NCI-H128 (cell line): Measurements from ENCODE around the gene TCF12.

Experiments used
- DNase-seq: peaks from one replicate; lab custom pipeline; 2025; ENCODE audit not compliant: unreplicated experiment; lab: John Stamatoyannopoulos, UW

TCF12 gene

DNA sequence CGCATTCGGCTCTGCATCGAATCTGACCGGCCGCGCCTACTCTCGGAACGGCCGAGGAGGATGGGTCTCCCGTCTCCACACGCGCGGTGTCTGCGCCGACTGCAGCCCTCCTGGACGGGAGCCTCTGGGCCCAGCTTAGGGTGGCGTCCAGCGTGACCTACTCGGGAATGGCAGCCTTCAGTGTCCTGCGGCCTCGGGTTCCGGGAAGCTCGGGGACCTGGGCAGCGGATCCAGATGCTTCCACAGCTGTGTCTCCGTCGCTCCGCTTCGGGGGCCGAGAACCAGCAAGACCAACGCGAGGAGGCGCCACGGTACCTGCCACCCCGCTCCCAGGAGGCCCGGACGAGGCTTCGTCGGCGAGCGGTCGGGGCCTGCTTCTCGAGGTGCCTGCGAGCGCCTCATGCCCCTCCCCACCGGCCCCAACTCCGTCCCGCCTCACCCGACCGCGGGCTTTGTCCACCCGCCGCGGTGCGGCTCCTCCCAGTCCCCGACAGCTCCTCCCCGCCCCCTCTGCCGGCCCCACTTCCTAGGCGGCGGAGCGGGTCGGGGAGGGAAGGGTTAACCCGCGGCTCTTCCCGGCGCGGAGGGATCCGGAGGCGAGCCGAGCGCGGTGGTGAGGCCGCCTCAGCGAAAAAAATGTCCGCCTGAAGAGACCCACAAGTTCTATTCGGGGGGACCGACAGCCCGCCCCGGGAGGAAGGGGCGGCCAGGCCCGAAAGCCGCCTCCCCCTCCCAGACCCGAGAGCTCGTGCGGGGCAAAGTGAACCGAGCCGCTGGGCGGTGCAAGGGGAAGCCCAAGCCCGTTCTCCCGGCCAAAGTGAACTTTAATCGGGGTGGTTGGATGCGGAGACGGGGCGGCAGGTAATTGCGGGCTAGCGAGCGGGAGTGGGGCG, at the start of gene TCF12:
TSS of gene TCF12 (plus strand) at position 599 of the 893 bp plus-strand sequence. CDS start 1,270 bp downstream, outside the sequence.
- DNase-seq = peak; percentile 72

DNA sequence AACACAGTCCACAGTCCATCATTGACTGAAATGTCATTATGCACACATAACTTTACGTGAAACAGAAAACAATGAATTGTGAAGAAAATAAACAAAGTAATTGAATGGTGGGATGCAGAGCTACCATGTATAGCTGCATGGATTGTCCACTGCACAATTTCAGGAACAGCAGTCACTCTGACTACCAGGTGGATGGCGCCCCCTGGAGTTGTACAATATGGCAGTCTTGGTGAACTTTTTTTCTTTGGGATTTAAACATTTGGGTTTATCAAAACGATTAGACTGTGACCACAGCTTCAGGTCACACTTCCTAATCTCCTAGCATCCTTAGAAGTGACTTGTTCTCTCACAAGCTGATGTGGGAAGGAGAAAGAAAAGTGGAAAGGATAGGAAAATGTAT, 48.9 kb upstream of the TCF12 start:
- DNase-seq = no peak

DNA sequence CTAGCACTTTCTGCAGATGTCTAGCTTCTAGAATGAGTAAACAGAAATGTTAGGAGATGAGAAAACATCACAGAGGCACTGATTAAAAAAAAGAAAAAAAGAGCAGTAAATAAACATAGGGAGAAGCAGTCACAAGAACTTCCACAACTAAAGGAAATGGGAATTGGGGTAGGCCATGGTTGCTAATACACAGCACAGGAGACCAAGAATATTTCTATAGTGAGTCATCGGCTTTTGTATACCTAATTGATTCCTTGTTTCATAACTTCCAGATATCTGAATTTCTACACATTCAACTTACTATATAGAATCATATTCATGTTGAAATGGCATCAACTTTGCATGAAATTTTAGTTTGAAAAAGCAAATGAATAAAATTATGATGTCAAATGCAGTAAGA, 47.3 kb upstream of the TCF12 start:
- no peak for DNase-seq

DNA sequence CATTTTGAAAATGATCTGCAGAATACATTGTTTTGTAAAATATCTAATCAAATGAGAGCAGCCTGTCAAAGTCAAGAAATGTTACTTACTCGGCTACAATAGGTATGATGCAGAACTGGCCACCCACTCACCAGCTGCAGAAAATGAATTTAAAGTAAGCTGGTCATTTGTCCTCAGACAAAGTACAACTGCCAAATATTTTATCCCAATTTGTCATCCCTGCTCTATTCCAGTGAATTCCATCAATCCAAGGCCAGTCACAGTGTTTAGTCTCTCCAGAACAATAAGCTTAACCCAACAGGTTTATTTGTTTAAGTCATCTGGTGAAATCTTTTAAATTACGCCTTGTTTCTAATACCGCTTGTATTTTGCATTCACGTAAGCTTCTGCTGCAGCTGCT, 46.6 kb upstream of the TCF12 start:
- DNase-seq = no peak

DNA sequence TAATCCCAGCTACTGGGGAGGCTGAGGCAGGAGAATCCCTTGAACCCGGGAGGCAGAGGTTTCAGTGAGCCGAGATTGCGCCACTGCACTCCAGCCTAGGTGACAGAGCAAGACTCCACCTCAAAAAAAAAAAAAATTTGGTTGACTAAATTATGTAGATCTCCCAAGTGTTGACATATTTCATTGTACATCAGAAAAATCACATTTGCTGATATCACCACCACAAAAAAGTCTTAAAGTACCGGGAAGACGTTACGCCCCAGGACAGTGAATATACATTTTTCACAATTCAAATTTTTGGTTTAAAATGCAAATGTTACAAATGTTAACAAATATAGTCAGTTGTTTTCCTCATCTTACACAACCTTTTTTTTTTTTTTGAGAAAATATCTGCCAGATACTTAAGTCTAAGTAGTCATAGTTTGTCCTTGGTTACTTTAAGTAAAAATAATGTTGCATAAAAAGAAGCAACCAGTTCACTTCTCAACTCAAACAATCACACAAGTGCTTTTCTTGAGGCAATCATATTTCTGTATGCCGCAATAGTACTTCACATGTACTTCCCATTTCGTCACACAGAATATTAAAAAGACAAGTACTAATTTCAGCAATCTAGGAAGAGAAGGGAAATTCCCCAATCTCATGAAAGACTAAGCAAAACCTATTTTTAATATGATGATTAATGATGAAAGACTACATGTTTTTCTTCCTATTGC, 41.0 kb upstream of the TCF12 start:
- DNase-seq = no peak

DNA sequence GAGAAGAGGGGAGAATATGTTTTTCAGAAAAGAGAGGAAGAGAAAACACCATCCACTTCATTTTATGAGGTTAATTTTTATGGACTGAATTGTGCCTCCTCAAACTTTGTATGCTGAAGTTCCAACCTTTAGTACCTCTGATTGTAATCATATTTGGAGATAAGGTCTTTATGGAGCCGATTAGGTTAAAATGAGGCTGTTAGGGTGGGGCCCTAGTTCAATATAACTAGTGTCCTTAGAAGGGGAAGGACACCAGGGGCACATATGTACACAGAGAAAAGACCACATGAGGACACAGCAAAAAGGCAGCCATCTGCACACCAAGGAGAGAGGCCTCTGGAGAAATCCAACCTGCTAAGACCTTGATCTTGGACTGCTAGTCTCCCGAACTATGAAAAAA, 38.9 kb upstream of the TCF12 start:
- DNase-seq = no peak

DNA sequence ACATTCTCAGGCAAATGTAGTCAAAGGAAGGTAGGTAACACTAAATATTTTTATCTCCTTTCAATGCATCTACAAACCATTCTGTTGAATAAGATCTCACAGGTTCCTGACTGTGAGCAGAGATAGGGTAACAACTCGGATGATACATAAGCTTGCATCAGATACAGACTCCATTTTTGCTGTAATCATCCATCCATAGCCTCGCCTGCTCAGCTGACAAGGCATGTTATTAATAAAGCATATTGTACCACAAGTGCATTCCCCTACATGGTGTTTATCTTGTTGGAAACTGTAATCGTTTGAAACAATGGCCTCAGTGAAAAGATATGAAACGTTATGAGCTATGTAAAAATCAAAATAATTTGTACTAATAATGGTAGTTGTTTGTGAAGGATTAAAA, 35.4 kb upstream of the TCF12 start:
- DNase-seq = no peak

DNA sequence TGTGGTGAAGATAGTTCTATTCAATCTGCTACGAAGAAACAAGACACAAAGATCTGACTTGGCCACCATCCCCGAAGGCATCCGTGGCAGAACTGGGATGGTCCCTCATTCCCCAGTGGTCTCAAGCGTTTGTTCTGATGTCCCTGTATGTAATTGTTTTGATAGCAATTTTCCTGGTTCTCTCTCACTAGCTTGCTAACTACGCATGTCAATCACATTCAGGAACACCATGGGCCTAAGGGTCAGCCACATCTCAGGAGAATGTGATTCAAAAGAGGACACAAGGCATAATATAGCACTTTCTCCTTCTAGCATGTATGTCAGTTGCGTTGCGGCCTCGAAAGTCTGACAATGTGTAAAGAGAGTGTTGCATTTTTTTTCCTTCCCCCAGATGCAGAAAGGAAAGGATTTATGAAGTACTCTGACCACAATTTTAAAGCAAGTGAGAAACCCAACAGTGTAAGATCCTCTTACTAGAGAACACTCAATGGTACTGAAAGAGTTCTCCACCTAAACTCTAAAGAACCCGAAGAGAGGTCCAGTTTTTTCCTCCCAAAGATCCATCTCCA, 32.0 kb upstream of the TCF12 start:
- DNase-seq = no peak

DNA sequence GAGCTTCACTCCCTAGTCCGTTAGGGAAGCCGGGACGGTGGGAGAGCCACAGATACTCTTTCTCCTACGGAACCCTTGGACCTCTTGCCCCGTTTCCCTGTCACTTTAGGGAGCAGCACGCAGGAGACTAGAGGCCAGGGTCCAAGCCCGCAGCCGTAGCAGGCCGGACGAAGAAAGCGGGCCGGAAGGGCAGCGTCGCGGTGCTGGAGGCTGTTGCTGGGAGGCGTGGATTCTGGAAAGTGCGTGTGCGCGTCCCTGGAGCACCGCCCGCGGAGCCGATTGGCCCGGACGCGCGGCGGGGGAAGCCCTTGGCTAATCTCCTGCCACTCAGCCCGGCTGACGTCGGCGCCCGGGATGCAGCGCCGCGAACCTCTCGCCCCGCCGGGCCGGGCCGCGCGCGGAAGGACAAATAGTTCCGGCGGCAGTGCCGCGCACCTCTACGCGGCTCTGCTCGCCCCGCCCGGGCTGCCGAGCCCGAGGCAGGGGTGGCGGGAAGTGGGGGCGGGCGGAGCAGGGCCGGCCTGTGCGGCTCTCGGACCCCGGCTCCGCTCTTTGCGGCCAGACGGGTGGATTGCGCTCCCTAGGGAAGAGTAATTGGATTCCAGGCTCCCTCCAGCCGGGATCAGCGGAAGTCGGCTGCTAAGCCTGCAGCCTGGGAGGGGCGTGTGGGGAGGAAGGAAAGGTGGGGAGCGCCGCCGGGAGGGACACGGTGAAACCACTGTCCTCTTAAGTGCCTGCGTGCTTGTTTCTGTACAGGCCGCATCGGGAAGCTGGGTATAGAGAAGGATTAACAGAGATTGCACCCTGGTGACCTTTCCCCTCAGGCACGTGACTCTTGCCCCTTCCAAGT, 31.3 kb upstream of the TCF12 start:
- peak; percentile 69 for DNase-seq

DNA sequence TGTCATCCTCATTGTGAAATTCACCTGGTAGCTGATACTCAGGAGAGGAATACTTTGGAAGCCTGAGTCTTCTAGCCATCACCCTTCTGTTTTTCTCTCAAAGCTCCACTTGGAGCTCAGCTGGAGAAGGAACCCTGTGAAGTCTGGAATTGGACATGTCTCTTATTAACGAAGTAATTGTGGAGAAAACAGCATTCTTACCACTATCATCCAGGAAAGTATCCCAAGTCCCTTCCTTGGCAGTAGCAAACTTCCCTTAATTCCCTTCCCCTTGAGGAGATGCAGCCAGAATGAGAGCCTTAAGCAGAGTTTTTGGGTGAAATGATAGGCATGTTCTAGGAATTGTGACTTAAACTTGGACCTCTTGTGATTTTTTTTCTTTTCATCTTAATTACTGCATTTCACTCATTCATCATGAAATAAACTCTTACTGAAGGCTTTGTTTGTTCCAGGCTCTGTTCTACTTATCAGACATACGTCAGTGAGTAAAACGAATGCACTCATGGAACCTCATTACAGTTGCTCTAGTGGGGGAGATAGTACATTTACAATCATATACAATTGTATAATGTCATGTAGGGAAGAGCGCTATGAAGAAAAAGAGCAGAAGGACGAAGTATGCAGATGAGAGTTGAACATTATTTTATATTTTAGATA, 30.5 kb upstream of the TCF12 start:
- DNase-seq = no peak

DNA sequence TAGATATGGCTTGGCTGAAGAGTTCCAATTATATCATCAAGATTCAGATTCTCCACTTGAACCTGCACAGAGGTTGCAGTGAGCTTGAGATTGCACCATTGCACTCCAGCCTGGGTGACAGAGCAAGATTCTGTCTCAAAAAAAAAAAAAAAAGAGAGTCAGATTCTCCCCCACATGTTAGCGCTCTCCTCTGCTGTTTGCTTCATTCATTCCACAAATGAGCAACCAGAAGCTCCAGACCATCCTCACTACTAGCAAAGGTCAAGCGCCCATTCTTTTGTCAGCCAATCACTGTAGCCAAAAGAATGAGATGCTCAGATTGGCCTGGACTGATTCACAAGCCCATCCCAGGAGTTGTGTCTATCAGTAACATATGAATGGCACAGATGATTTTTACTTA, 28.4 kb upstream of the TCF12 start:
- DNase-seq = no peak

DNA sequence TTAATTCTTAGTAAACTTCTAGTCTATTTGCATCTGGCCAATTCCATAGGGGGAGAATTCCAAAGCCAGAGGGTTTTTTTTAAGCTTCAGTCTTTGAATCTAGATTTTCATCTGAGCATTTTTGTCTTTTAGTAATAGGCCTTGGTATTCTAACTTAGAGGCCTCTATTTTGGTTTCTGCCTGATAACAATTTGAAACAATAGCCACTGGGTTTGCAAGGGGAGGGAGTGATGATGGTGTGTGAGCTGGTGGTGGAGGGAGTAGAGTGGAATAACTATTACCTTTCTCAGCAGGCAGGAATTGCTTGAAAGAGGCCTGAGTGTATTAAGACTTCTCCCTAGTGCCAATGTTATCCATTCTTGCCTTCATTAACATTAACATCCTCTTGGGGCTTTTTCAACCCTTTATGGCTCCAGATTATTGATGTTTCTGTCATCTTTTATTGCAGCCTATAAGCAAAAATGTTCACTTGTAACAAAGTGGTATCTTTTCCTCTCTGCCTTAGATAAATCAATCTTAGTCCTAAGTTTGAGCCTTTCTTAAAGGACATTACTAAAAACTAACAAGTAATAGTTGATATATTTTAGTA, 26.5 kb upstream of the TCF12 start:
- DNase-seq = no peak

DNA sequence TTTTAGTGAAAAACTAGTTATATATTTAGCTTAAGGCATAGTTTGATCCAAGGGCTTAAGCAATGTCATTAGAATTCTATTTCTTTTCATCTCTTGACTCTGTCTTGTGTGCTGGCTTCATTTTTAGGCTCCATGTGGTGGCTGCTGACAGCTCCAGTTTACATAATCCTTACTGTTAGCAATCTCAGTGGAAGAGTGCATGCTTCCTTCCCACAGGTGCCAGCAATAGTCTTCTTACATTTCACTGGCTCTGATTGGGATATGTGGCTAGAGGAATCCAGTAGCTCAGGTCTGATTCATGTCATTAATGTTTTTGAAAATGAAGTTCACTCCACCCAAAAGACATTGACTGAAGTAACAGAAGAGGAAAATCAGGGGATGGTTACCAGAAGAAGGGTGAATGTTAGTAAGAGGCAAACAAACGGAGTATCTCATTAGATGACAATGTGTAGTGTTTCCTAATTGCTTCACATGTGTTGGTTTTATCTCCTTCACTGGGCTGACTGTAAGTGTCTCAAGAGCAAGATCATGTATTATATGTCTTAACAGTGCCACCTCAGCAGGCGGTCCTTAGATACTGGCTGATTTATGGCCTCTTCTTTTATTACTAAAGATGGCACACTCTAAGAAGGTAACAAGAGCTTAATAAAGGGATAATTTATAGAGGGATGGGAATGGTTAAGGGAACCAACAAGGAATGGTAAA, 25.6 kb upstream of the TCF12 start:
- no peak for DNase-seq

DNA sequence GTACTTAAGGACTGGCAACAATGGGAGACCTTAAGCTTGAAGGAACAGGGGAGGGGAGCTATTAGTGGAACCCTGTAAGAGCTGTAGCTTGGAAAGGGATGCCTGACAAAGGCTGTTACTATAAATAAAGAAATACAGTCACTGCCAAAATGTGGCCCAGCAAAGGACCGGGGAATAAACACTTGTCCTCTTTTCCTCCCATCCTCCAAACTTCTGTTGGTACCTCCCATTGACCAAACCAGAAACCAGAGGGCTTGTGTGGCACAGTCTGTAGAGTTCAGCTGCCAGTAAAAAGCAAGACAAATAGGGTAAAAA, 25.1 kb upstream of the TCF12 start:
- DNase-seq = no peak

DNA sequence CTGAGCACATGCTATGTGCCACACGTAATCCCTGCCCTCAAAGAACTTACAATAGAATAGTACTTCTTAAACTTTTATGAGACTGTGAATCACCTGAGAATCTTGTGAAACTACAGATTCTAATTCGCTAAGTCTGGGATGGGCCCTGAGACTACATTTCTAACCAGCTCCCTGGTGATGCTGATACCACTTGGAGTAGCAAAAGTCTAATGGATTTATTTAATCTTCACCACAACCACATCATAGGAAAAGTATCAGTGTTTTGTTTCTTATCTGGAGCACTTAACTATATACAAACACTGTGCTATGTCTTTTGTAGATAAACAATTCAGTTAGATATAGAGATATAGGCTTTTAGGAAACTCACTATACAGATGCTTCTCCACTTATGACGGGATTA, 23.8 kb upstream of the TCF12 start:
- no peak for DNase-seq

DNA sequence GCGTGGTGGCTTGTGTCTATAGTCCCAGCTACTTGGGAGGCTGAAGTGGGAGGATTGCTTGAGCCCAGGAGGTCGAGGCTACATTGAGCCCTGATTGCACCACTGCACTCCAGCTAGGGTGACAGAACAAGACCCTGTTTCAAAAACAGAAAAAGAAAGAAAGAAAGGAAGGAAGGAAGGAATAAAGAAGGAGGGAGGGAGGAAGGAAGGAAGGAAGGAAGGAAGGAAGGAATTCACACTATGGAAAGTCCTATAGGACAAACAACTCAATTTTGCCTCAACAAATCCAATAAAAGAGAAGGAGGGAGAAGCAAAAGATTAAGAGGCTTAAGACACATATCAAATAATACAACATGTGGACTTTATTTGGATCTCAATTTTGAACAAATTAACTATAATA, 16.5 kb upstream of the TCF12 start:
- no peak for DNase-seq

DNA sequence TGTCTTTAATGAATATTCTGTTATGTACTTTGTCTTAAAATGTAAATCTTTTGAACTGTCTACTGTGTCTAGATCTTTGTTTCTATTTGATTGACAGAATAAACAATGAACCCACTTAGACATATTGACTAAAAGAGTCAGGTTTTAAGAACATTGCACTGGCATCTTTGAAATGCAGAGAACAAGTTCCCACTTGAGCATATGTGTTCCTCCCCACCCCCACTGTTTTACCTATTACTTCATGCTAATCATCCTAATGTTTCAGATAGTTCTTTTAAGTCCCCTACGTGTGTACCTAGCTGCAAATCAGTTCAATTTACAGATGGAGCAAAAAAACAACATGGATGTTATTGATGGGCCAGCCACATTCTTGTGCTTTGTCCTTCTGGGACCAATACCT, 11.7 kb upstream of the TCF12 start:
- DNase-seq = no peak

DNA sequence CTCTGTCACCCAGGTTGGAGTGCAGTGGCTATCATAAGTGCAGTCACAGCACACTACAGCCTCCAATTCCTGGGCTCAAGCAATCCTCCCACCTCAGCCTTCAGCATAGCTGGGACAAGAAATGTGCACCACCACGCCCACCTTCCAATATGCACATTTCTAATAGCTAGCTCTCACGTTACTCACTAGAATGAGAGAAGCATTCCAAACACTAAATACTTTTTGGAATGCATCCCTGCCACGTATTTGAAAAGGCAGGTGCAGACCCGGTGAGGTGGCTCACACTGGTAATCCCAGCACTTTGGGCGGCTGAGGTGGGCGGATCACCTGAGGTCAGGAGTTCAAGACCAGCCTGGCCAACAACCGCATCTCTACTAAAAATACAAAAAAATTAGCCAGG, 7.6 kb upstream of the TCF12 start:
- DNase-seq = no peak

DNA sequence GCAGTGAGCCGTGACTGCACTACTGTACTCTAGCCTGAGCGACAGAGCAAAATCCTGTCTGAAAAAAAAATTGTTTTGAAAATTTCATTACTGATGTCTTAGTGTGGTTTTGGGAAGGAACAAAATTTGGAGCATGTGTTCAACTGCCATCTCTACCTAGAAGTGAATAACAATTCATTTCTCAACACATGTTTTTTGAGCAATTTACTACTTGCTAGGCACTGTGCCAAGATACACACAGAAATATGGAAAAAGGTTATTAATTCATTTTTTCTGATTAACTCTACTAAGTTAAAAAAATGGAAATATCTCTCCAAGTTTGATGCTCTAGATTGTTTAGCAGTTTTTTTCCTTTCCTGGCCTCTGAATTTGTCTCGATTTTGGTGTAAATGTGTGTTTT, 5.2 kb upstream of the TCF12 start:
- no peak for DNase-seq

DNA sequence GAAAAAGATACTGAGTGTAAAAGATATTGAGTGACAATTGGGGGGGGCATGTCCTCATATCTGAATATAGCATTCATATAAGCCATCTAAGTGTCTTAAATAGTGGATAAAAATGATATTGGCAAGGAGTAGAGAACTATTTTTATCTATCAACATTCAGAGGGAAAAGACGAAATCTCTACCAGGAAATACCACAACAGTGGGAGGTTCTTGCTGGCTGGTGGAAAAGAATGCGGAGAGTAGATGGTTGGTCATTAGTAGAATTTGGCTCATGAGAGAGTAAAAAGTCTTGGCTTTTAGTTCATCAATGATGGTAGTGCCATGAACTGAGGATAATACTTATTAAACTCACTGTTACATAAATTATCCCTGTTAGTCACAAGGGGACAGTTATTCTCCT, 4.8 kb upstream of the TCF12 start:
- DNase-seq = no peak
